HG03354 (cell line): ENCODE results near the gene TBCD.

Experiments
- ATAC-seq: cut with Tn5 transposase; IDR thresholded peaks from one replicate; pipeline ENCODE4 v1.9.1; 2021; ENCODE audit warnings: mild to moderate bottlenecking; ENCODE audit not compliant: unreplicated experiment, poor library complexity, severe bottlenecking

Gene TBCD

DNA sequence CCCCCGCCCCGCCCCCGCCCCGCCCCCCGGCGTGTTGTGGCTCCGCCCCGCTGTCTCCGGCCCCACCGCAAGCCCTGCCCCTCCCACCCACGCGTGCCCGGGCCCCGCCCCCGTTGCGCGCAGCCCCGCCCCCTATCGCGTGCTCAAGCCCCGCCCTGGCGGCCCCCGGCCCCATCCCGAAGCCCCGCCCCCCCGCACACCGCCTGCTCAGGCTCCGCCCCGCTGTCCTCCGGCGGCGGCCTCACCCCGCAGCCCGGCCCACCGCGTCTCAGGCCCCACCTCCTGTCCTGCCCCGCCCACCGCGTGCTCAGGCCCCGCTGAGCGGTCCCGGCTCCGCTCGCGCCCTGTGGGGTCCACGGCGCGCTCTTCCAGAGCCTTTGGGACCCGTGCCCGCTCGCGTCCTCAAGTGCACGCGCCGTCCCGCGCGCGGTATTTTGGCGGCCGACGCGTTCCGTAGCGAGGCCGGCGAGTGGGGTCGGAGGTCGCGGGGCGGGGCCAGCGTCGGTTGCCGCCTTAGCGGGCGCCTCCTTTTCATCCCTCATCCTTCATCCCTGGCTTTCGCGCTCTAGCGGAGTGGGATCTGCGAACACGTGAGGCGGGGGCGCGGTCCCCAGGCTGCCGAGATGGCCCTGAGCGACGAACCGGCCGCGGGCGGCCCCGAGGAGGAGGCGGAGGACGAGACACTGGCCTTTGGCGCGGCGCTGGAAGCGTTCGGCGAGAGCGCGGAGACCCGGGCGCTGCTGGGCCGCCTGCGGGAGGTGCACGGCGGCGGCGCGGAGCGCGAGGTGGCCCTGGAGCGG is at the start of gene TBCD:
TBCD (plus strand) TSS at position 495 of the 800 bp plus-strand sequence; CDS start at position 624, 129 bp downstream.
- ATAC-seq: peak; percentile 79

DNA sequence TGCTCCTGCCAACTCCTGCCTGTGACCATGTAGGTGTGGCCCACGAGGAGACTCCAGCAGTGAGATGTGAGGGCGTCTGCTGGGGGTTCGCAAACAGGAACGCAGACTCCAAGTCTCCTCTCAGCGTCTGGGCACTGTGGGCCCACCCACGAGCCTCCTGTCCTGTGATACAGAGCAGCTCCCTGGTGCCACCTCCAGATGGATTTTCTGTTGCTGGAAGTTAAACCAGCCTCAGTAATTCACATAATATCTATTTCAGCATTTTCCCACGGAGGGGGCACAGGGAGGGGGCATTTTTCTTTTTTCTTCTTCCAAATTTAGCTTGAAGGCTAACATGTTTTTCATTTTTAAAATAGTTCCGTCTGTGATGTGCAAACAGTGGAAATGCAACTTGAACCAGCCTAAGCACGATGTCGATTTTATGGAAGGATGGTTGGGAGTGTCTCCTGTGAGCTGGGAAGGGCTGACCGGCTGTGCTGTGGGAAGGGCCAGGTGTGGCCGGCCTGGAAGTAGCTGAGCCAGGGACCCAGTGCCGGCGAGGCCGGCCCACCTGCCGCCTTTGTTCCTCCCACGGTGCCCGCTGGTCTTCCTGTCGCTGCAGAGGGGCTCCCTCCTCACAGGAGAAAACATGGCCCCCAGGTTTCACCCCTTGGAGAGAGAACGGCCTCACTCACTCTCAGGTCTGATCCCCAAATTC is 49.5 kb upstream of the TBCD start:
- no peak for ATAC-seq

DNA sequence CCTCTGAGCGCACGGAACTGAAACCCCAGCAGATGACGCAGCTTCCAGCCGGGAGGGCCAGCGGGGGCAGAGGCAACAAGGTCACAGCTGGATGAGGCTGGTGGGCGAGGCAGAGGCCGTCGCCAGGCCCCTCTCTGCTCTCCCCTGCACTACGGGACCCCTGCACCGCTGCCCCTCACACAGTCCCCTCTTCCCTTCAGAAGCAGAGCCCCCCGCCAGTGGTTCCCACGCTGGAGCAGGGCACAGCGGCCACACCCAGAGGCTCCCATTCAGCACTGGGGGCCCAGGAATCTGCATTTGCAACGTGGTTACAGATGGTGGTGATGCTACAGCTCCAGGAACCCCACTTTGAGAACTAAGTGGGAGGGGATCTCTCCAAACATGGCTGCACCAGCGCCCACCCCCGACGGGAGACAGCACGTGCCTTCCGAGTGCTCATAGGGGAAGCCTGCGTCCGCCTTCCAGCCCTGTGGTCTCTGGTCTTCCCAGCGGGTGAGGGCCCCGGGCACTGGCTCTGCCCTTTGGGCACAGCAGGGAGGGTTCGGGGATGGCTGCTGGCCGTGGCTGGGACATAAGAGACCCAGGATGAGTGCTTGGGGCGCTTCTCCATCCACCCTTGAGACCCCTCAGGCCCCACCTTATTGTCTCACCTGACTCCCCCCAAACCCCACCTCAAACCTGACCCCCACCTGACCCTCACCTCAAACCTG is 48.7 kb upstream of the TBCD start:
- no peak for ATAC-seq

DNA sequence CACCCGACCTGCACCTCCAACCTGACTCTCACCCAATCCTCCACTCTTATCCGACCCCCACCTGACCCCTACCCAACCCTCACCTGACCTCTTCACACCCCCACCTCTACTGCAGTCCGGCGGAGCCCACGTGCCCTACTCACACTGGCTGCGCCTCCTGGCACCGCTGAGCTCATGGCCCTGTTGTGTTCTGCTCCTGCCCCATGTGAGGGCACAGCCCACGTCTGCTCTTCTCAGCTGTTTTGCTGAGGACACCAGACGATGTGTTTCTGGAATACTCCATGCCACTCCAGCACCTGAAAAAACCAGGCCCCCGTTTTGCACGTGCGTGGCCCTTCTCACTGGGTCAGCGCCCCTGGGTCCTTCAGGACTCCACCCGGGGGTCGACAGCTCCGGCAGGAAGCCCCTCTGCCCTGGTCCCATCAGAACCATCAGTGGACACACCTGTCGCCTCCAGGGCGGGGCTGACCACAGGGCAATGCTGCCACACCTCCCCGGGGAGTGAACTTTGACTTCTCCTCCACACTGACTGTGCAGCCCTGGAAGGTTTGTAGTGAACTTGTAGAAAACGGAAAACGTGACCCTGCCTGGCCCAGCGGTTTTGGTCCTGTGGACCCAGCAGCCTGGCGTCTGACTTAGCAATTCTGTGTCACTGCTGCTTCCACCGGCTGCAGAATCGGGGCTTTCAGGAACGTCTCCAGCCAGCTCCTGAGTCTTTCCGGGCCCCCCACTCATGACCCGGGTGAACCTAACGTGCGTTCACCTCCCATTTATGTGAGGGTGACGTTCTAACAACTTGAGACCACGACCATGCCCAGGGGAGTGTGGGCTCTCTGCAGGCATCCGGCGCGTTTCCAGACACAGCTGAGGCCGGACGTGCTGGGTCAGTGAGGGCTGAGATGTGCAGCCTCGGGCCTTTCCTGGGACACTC is 47.7 kb upstream of the TBCD start:
- ATAC-seq: no peak

GRCh38 chr17:82704886-82705285 is 47.0 kb upstream of the TBCD start:
- no peak for ATAC-seq

DNA sequence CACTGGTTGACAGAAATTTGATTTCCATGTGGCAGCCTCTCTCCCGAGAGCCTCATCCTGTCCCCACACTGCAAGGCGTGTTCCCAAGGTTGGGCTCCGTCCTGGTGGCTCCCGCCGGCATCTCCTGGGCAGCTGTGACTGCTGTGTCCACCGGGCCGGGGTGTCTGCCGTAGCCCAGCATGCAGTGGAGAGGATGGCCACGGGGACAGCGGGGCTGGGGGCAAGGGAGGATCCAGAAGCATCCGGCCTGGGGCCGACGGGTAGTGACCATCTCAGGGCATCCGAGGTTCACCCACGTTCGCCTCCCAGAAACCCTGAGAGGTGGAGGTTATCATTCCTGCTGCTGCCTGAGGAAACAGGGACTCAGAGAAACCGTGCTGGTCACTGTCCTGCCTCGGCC is 46.1 kb upstream of the TBCD start:
- ATAC-seq: no peak

DNA sequence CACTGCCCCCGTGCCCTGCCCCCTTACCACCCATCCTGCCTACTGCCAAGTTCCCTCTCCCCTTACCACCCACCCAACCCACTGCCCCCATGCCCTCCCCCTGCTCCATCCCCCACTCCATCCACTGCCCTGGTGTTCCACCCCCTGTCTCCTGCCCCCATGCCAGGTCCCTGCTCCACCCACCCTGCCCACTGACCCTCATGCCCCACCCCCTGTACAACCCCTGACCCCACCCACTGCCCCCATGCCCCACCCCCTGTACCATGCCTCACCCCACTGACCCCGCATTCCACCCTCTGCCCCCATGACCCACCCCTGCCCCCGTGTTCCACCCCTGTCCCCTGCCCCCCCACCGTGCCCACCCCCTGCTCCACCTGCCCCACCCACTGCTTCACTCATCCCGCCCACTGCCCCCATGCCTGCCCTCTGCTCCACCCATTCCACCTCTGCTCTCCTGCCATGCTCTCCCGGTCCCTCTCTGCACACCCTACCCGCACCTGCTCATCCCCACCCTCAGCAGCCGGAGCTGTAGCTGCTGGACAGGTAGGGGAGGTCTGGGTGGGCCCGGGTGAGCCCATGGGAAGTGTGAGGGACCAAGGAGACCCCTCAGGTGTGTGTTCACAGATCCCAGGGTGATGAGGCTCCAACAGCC is 42.7 kb upstream of the TBCD start:
- no peak for ATAC-seq

- ATAC-seq: no peak
These were observed 42.0 kb upstream of the TBCD start for GRCh38 chr17:82709676-82710498.

- ATAC-seq: no peak
These were observed 41.2 kb upstream of the TBCD start for GRCh38 chr17:82710499-82711232.

GRCh38 chr17:82713071-82713723 is 38.7 kb upstream of the TBCD start:
- no peak for ATAC-seq

DNA sequence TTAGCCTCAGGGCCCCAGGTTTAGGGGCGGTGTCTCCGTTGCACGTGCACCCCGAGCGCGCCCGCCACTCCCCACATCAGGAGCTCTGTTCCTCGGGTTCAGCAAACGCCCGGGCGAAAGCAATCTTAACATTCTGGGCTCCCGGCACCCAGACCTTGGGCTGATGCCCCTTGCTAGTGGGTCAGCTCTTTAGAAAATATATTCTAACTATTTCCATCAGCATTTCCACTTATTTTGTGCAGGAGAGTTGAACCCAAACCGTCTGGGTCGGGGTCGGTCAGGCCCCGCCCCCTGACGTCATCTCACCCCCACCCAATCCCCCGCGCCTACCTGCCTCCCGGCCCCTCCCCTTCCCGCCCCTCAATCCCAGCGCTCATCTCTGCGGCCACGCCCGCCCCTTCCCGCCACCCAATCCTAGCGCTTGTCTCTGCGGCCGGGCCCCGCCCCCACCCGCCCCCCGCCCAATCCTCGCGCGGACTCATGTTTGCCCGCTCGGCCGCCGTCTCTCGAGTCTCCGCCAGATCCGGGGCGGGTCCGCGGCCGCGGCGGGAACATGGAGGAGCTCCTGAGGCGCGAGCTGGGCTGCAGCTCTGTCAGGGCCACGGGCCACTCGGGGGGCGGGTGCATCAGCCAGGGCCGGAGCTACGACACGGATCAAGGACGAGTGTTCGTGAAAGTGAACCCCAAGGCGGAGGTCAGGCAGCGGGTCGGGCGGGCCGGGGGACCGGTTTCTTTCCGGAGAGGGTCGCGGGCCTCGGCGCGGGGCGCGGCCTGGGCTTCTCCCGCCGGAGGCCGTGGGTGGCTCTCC is 35.5 kb upstream of the TBCD start, which contains the start of gene FN3KRP:
FN3KRP (plus strand) TSS at position 504 of the 808 bp plus-strand sequence; CDS start at position 554, 50 bp downstream.
- peak; percentile 77 for ATAC-seq

GRCh38 chr17:82718986-82719685 is 32.7 kb upstream of the TBCD start:
- ATAC-seq: no peak

DNA sequence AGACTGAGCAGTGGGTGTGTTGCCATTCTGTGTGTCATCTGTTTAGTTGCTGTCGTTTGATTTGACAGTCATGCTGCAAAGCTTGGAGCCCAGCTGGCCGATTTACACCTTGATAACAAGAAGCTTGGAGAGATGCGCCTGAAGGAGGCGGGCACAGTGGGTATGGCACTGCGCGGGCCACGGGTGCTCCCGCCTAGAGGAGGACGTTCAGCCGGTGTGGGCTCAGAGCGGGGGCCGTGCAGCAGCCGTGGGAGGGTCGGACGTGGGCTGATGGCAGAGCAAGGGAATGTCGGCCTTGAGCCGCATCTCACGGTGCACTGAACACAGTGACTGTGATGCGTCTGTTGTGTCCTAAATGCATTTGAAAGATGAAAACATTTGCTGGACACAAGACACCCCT is 31.7 kb upstream of the TBCD start:
- ATAC-seq: no peak

DNA sequence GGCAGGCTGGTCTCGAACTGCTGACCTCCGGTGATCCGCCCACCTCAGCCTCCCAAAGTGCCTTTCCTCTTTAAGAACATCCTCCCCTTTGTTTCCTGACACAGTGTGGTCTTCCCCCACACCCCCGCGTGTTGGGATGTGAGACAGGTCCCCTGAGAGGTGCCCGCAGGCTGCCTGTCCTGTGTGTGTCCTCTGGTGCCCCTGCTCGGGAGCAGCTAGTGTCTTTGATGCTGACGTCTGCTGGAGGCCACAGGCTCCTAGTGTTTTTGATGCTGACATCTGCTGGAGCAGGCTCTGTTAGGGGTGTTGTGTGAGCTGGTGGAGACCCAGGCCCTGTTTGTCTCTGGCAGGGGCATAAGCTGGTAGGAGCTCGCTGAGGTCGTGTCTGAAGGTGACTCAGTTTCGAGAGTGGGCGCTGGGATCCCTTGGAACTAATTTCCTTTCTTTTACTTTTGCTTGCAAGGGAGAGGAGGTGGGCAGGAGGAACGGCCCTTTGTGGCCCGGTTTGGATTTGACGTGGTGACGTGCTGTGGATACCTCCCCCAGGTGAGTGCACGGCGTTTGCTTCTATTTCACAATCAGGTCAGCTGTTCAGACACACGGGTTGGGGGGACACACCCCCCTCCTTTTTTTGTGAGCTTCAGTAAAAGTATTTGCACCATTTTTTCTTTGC is 29.4 kb upstream of the TBCD start:
- no peak for ATAC-seq

- no peak for ATAC-seq
These were observed 28.6 kb upstream of the TBCD start for GRCh38 chr17:82723169-82723807.
